H9 (cell line): ENCODE data around the gene PLEKHG7. TPM values are rescaled to one million over a fixed set of nuclear protein-coding genes. Genes with fewer than 3 reads are reported as not detected.

Source experiments
- DNase-seq: peaks from one replicate; pipeline ENCODE4 v3.0.0-alpha.2; 2017
- H2AFZ ChIP-seq: one replicate; pipeline ENCODE4 v1.6.1; 2013; ENCODE audit warnings: mild to moderate bottlenecking, low read length, control low read depth, moderate library complexity
- H2AK5ac ChIP-seq: 2 replicates; pipeline ENCODE4 v1.6.1; 2013; ENCODE audit warnings: low read length, control low read depth, mixed read lengths; ENCODE audit not compliant: insufficient read length
- H2BK120ac ChIP-seq: one replicate; pipeline ENCODE4 v1.6.1; 2013; ENCODE audit warnings: low read depth, mild to moderate bottlenecking, low read length, control low read depth, inconsistent platforms; ENCODE audit not compliant: poor library complexity, severe bottlenecking
- H2BK12ac ChIP-seq: 2 replicates; pipeline ENCODE4 v1.6.1; 2013; ENCODE audit warnings: low read length, control low read depth, mixed read lengths, low read depth; ENCODE audit not compliant: insufficient read length
- H2BK15ac ChIP-seq: 2 replicates; pipeline ENCODE4 v1.6.1; 2013; ENCODE audit warnings: low read depth, low read length, control low read depth
- H2BK20ac ChIP-seq: one replicate; pipeline ENCODE4 v1.6.1; 2013; ENCODE audit warnings: low read depth, mild to moderate bottlenecking, low read length, control low read depth, inconsistent platforms; ENCODE audit not compliant: poor library complexity, severe bottlenecking
- H2BK5ac ChIP-seq: 2 replicates; pipeline ENCODE4 v1.6.1; 2013; ENCODE audit warnings: low read length, control low read depth, mixed read lengths; ENCODE audit not compliant: insufficient read length
- H3K14ac ChIP-seq: 2 replicates; pipeline ENCODE4 v1.6.1; 2013; ENCODE audit warnings: low read length, control low read depth; ENCODE audit not compliant: insufficient read depth
- H3K18ac ChIP-seq: 2 replicates; pipeline ENCODE4 v1.6.1; 2013; ENCODE audit warnings: low read depth, mild to moderate bottlenecking, mixed read lengths, low read length, control low read depth; ENCODE audit not compliant: insufficient read length
- H3K23ac ChIP-seq: 2 replicates; pipeline ENCODE4 v1.6.1; 2013; ENCODE audit warnings: low read length, control low read depth, mixed read lengths, low read depth; ENCODE audit not compliant: insufficient read length
- H3K23me2 ChIP-seq: 2 replicates; pipeline ENCODE4 v1.6.1; 2013; ENCODE audit warnings: low read depth, mild to moderate bottlenecking, mixed read lengths, low read length, control low read depth; ENCODE audit not compliant: insufficient read length, poor library complexity, severe bottlenecking
- H3K27ac ChIP-seq: 2 replicates; pipeline ENCODE4 v1.5.1; 2013; ENCODE audit warnings: low read length, control low read depth, mixed read lengths, low read depth; ENCODE audit not compliant: insufficient read length
- H3K27me3 ChIP-seq: 2 replicates; pipeline ENCODE4 v1.6.1; 2013; ENCODE audit warnings: low read length, control low read depth, inconsistent platforms; ENCODE audit not compliant: insufficient read depth
- H3K4ac ChIP-seq: 2 replicates; pipeline ENCODE4 v1.6.1; 2013; ENCODE audit warnings: low read depth, mild to moderate bottlenecking, control low read depth, inconsistent platforms, low read length, moderate library complexity
- H3K4me1 ChIP-seq: 2 replicates; pipeline ENCODE4 v1.6.1; 2013; ENCODE audit warnings: low read length, control low read depth, inconsistent platforms; ENCODE audit not compliant: insufficient read depth
- H3K4me2 ChIP-seq: 2 replicates; pipeline ENCODE4 v1.6.1; 2013; ENCODE audit warnings: low read length, control low read depth, mixed read lengths; ENCODE audit not compliant: insufficient read length, insufficient read depth
- H3K56ac ChIP-seq: 2 replicates; pipeline ENCODE4 v1.6.1; 2013; ENCODE audit warnings: low read depth, mild to moderate bottlenecking, mixed read lengths, low read length, control low read depth; ENCODE audit not compliant: insufficient read length
- H3K79me1 ChIP-seq: 2 replicates; pipeline ENCODE4 v1.6.1; 2013; ENCODE audit warnings: low read depth, mild to moderate bottlenecking, moderate library complexity, low read length, control low read depth, inconsistent platforms; ENCODE audit not compliant: insufficient read depth, poor library complexity, severe bottlenecking
- H3K79me2 ChIP-seq: 2 replicates; pipeline ENCODE4 v1.6.1; 2013; ENCODE audit warnings: low read length, control low read depth, inconsistent platforms; ENCODE audit not compliant: insufficient read depth
- H3K9ac ChIP-seq: 2 replicates; pipeline ENCODE4 v1.6.1; 2013; ENCODE audit warnings: low read length, control low read depth, mixed read lengths; ENCODE audit not compliant: insufficient read length; ENCODE audit errors: extremely low read depth
- H3K9me3 ChIP-seq: one replicate; pipeline ENCODE4 v1.6.1; 2013; ENCODE audit warnings: low read depth, low read length, inconsistent platforms; ENCODE audit not compliant: control insufficient read depth
- H3T11ph ChIP-seq: one replicate; pipeline ENCODE4 v1.6.1; 2013; ENCODE audit warnings: mild to moderate bottlenecking, low read length, control low read depth, inconsistent platforms
- H4K20me1 ChIP-seq: one replicate; pipeline ENCODE4 v1.6.1; 2013; ENCODE audit not compliant: control insufficient read depth, insufficient read length, insufficient read depth
- H4K5ac ChIP-seq: 2 replicates; pipeline ENCODE4 v1.6.1; 2013; ENCODE audit warnings: low read depth, mild to moderate bottlenecking, mixed read lengths, low read length, control low read depth; ENCODE audit not compliant: insufficient read length
- H4K8ac ChIP-seq: replicated peaks from 2 replicates; pipeline ENCODE4 v1.6.1; 2013; ENCODE audit warnings: low read length, control low read depth, mixed read lengths, low read depth; ENCODE audit not compliant: insufficient read length
- H4K91ac ChIP-seq: 2 replicates; pipeline ENCODE4 v1.6.1; 2013; ENCODE audit warnings: low read depth, mild to moderate bottlenecking, moderate library complexity, mixed read lengths, low read length, control low read depth; ENCODE audit not compliant: insufficient read length
- H3K27ac Mint-ChIP-seq, 3 experiments: 2 replicates in 2 of 3; 3 replicates in 1 of 3; pipeline ENCODE4 v1.8.0; 2020 to 2021; ENCODE audit warnings: mixed read lengths in 3 of 3, mild to moderate bottlenecking in 1 of 3, moderate library complexity in 1 of 3
- H3K27me3 Mint-ChIP-seq: 2 replicates; pipeline ENCODE4 v1.8.0; 2021; ENCODE audit warnings: low read depth, mild to moderate bottlenecking, moderate library complexity, mixed read lengths
- H3K36me3 Mint-ChIP-seq, 3 experiments: 2 replicates in 2 of 3; 3 replicates in 1 of 3; pipeline ENCODE4 v1.8.0; 2020 to 2021; ENCODE audit warnings: low read depth in 3 of 3, mixed read lengths in 3 of 3; ENCODE audit not compliant: insufficient read depth in 1 of 3
- H3K4me1 Mint-ChIP-seq, 2 experiments: 2 replicates each; pipeline ENCODE4 v1.8.0; 2020; ENCODE audit warnings: mixed read lengths in 2 of 2
- H3K4me3 Mint-ChIP-seq, 2 experiments: 2 replicates in 1 of 2; 3 replicates in 1 of 2; pipeline ENCODE4 v1.8.0; 2020 to 2021; ENCODE audit warnings: mild to moderate bottlenecking in 2 of 2, mixed read lengths in 2 of 2, moderate library complexity in 1 of 2
- H3K9me3 Mint-ChIP-seq, 2 experiments: 2 replicates in 1 of 2; 3 replicates in 1 of 2; pipeline ENCODE4 v1.8.0; 2020; ENCODE audit warnings: mild to moderate bottlenecking in 2 of 2, mixed read lengths in 2 of 2, moderate library complexity in 1 of 2
- WGBS: extraction: QIAGEN DNeasy Blood & Tissue Kit; methylation state at CpG from one replicate; pipeline ENCODE4 v1.1.7; 2013; ENCODE audit warnings: missing lambda C conversion rate, low lambda C conversion rate, mixed read lengths; ENCODE audit not compliant: insufficient read length; ENCODE audit errors: extremely low coverage; 5-methylcytosine and 5-hydroxymethylcytosine counted together
- total RNA-seq: library from RNA; stranded (reverse); gene quantifications from 2 replicates; pipeline ENCODE4 v1.2.1, GENCODE V29; 2021
- TF ChIP-seq, protein P1 (sequence below): fragments of 200-600 bp; sonication (generic); conservative IDR thresholded peaks from 3 replicates; pipeline ENCODE4 v1.8.0; 2021; ENCODE audit warnings: antibody characterized with exemption, mild to moderate bottlenecking

Gene PLEKHG7
- total RNA-seq, 1 experiment from 2014 or later, result not detected

GRCh38 chr12:92695577-92695976, 7.2 kb upstream of the PLEKHG7 start:
- Histone ChIP-seq H2BK120ac (no peak overlapping the region), H2BK12ac (no peak overlapping the region), H3K27ac (no peak overlapping the region), H3K79me1 (no peaks in the 10 kb centered on the region), H4K8ac (no peak overlapping the region), H3K23me2 (no peaks in the 10 kb centered on the region), H3K14ac (no peak overlapping the region), H3K4ac (no peak overlapping the region), H2BK20ac (no peak overlapping the region), H2AK5ac (no peak overlapping the region), H4K20me1 (no peaks in the 10 kb centered on the region), H3K56ac (no peak overlapping the region), H3K9ac (no peak overlapping the region), H3K79me2 (no peaks in the 10 kb centered on the region), H2AFZ (no peak overlapping the region), H2BK5ac (no peak overlapping the region), H4K91ac (no peak overlapping the region), H2BK15ac (no peak overlapping the region), H3K18ac (no peak overlapping the region), H3T11ph (no peak overlapping the region), H3K9me3 (no peaks in the 10 kb centered on the region), H3K27me3 (no peaks in the 10 kb centered on the region), H3K23ac (no peak overlapping the region), H4K5ac (no peak overlapping the region), H3K4me2 (no peak overlapping the region), H3K4me1 (no peaks in the 10 kb centered on the region)
- H3K9me3 Mint-ChIP-seq, result peaks cover 10 to 25% of the 10 kb centered on the region in 2 experiments; a peak in 4 of 5 replicates
- no peak overlapping the region for H3K27ac Mint-ChIP-seq
- H3K4me1 Mint-ChIP-seq, result peaks cover 8 to 10% of the 10 kb centered on the region in 2 experiments
- no CpG with 5 or more reads among the region's 1 CpG for WGBS
- no peaks in the 10 kb centered on the region for H3K27me3 Mint-ChIP-seq
- peaks cover 0 to 11% (median 8%) of the 10 kb centered on the region in 3 experiments; a peak in 6 of 7 replicates for H3K36me3 Mint-ChIP-seq
- no peak overlapping the region for H3K4me3 Mint-ChIP-seq
- TF ChIP-seq, protein P1, sequence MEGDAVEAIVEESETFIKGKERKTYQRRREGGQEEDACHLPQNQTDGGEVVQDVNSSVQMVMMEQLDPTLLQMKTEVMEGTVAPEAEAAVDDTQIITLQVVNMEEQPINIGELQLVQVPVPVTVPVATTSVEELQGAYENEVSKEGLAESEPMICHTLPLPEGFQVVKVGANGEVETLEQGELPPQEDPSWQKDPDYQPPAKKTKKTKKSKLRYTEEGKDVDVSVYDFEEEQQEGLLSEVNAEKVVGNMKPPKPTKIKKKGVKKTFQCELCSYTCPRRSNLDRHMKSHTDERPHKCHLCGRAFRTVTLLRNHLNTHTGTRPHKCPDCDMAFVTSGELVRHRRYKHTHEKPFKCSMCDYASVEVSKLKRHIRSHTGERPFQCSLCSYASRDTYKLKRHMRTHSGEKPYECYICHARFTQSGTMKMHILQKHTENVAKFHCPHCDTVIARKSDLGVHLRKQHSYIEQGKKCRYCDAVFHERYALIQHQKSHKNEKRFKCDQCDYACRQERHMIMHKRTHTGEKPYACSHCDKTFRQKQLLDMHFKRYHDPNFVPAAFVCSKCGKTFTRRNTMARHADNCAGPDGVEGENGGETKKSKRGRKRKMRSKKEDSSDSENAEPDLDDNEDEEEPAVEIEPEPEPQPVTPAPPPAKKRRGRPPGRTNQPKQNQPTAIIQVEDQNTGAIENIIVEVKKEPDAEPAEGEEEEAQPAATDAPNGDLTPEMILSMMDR, result no peak
- no peak for DNase-seq
